Measurements from ENCODE around the gene TXNDC16. TPM values are rescaled to one million over a fixed set of nuclear protein-coding genes. Genes with fewer than 3 reads are reported as not detected.

TXNDC16 gene
- total and polyA plus RNA-seq, 2 donors (not counting 1 experiment from before 2014, with no cell fraction given), result 0.75 to 7.0 TPM

DNA sequence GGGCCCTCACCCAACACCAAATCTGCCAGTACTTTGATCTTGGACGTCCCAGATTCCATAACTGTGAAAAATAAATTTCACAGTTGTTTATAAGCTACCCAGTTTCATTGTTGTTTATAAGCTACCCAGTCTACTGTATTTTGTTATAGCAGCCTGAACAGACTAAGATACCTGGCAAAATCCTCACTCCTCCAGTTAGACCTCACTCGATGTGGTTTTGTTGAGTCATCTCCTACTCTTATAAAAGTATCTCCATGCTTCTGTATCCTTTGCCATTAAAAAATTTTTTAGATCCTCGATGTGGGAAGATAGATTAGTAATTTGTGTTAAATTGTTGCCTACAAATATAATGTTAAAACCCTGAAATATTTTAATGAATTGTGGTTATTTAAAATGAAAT is 16.0 kb downstream of the TXNDC16 start:
- H3K4me1 ChIP-seq (ENCODE audit: control insufficient read depth in 2 of 2, insufficient read depth in 2 of 2, low read length in 2 of 2), result peaks cover 4 to 8% of the 10 kb centered on the region in 2 donors
- H3K4me3 Mint-ChIP-seq, result no peak overlapping the region
- no peak overlapping the region for H2AFZ ChIP-seq (ENCODE audit: insufficient read depth, low read depth, low read length, poor library complexity, severe bottlenecking)
- ChIA-PET POLR2A (no interaction called here), CTCF (no interaction called here)
- H3K9ac ChIP-seq (ENCODE audit: low read length), result no peak overlapping the region
- intact Hi-C loops (cut with micrococcal nuclease), result no loop called here
- no peak for DNase-seq
- TF ChIP-seq EZH2 (IDR thresholded peaks at IDR 0.05; ENCODE audit: borderline replicate concordance, insufficient read depth, low read depth, low read length, poor library complexity, severe bottlenecking) (no peak), CTCF (IDR thresholded peaks at IDR 0.05) (no peak)
- no peak overlapping the region for H3K4me2 ChIP-seq (replicated peaks; ENCODE audit: low read depth, low read length, poor library complexity, severe bottlenecking)
- no peaks in the 10 kb centered on the region for H4K20me1 ChIP-seq (ENCODE audit: control insufficient read depth, insufficient read depth, low read length, poor library complexity, severe bottlenecking)
- H3K4me3 ChIP-seq (ENCODE audit: control extremely low read depth in 1 of 5, extremely low read depth in 1 of 5, insufficient read depth in 1 of 5, low read depth in 2 of 5, low read length in 4 of 5), result no peak overlapping the region
- no peaks in the 10 kb centered on the region for H3K27me3 Mint-ChIP-seq
- H3K27ac ChIP-seq (ENCODE audit: low read length in 2 of 2), result no peak overlapping the region
- no peaks in the 10 kb centered on the region for H3K9me3 ChIP-seq (ENCODE audit: control extremely low read depth in 1 of 3, control insufficient read depth in 2 of 3, insufficient read depth in 1 of 3, low read length in 2 of 3)
- no peak overlapping the region for H3K27ac Mint-ChIP-seq
- no peak for ATAC-seq (ENCODE audit: low read depth)
- H3K9me3 Mint-ChIP-seq (ENCODE audit: insufficient read depth), result no peaks in the 10 kb centered on the region
- no CpG with 5 or more reads among the region's 3 CpGs for WGBS (ENCODE audit: insufficient coverage)
- no peaks in the 10 kb centered on the region for H3K27me3 ChIP-seq (replicated peaks in 1 of 4; ENCODE audit: control extremely low read depth in 1 of 4, control insufficient read depth in 3 of 4, insufficient read depth in 4 of 4, low read length in 3 of 4)
- no peaks in the 10 kb centered on the region for H3K79me2 ChIP-seq (ENCODE audit: control insufficient read depth, insufficient read depth, low read length)
- H3K4me1 Mint-ChIP-seq, result peaks cover 13% of the 10 kb centered on the region
- peaks cover 10 to 14% of the 10 kb centered on the region in 2 experiments for H3K36me3 ChIP-seq (replicated peaks in 1 of 2; ENCODE audit: control extremely low read depth in 1 of 2, control insufficient read depth in 1 of 2, extremely low read depth in 1 of 2, insufficient read depth in 2 of 2, low read length in 1 of 2)

DNA sequence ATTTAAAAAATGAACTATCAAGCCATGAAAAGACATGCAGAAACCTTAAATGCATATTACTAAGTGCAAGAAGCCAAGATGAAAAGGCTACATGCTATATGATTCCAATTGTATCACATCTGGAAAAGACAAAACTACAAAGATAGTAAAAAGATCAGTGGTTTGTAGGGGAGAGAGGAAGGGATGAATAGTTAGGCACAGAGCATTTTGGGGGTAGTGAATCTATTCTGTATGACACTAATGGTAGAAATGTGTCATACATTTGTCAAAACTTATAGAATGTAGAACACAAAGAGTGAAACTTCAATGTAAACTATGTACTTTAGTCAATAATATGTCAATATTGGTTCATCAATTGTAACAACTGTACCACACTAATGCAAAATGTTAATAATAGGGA is 20.8 kb downstream of the TXNDC16 start:
- POLR2A ChIA-PET, result no interaction called here
- Histone ChIP-seq H3K9ac (ENCODE audit: low read length) (no peak overlapping the region), H3K79me2 (ENCODE audit: control insufficient read depth, insufficient read depth, low read length) (no peaks in the 10 kb centered on the region), H3K27ac (ENCODE audit: low read length in 2 of 2) (no peak overlapping the region), H3K4me1 (ENCODE audit: control insufficient read depth in 2 of 2, insufficient read depth in 2 of 2, low read length in 2 of 2) (no peaks in the 10 kb centered on the region), H3K36me3 (replicated peaks in 1 of 2; ENCODE audit: control extremely low read depth in 1 of 2, control insufficient read depth in 1 of 2, extremely low read depth in 1 of 2, insufficient read depth in 2 of 2, low read length in 1 of 2) (peaks cover 8 to 14% of the 10 kb centered on the region in 2 experiments), H3K27me3 (replicated peaks in 1 of 4; ENCODE audit: control extremely low read depth in 1 of 4, control insufficient read depth in 3 of 4, insufficient read depth in 4 of 4, low read length in 3 of 4) (no peaks in the 10 kb centered on the region), H2AFZ (ENCODE audit: insufficient read depth, low read depth, low read length, poor library complexity, severe bottlenecking) (no peak overlapping the region), H3K4me3 (ENCODE audit: control extremely low read depth in 1 of 5, extremely low read depth in 1 of 5, insufficient read depth in 1 of 5, low read depth in 2 of 5, low read length in 4 of 5) (no peak overlapping the region), H4K20me1 (ENCODE audit: control insufficient read depth, insufficient read depth, low read length, poor library complexity, severe bottlenecking) (no peaks in the 10 kb centered on the region), H3K4me2 (replicated peaks; ENCODE audit: low read depth, low read length, poor library complexity, severe bottlenecking) (no peak overlapping the region), H3K9me3 (ENCODE audit: control extremely low read depth in 1 of 3, control insufficient read depth in 2 of 3, insufficient read depth in 1 of 3, low read length in 2 of 3) (no peaks in the 10 kb centered on the region)
- H3K27me3 Mint-ChIP-seq, result no peaks in the 10 kb centered on the region
- CTCF ChIA-PET, result interaction anchor here (0.6 kb wide), 1 partner anchor 19 kb away, joined by 3 read pairs; no protein-coding TSS in a partner anchor
- TF ChIP-seq EZH2 (IDR thresholded peaks at IDR 0.05; ENCODE audit: borderline replicate concordance, insufficient read depth, low read depth, low read length, poor library complexity, severe bottlenecking) (no peak), CTCF (IDR thresholded peaks at IDR 0.05) (no peak)
- DNase-seq, result no peak
- no peaks in the 10 kb centered on the region for H3K9me3 Mint-ChIP-seq (ENCODE audit: insufficient read depth)
- H3K27ac Mint-ChIP-seq, result no peak overlapping the region
- no peaks in the 10 kb centered on the region for H3K4me1 Mint-ChIP-seq
- no peak for ATAC-seq (ENCODE audit: low read depth)
- intact Hi-C loops (cut with micrococcal nuclease), result no loop called here
- H3K4me3 Mint-ChIP-seq, result no peak overlapping the region

Data from B cell (primary cell).